ENCODE results near the gene POLD3.

- no peak for TF ChIP-seq CTCF (IDR thresholded peaks at IDR 0.05)
- no peak for TF ChIP-seq POLR2A (IDR thresholded peaks at IDR 0.05)
Measured at GRCh38 chr11:74647831-74648230, 55.4 kb downstream of the POLD3 start.

All from heart left ventricle (tissue), 13 donors.